Measurements from ENCODE around the gene PXDN.
"Not testable (repeated sequence)": the region's sequence is repeated elsewhere in the genome, so short reads cannot be mapped to it uniquely, and the experiment has no call there.

The PXDN gene

DNA sequence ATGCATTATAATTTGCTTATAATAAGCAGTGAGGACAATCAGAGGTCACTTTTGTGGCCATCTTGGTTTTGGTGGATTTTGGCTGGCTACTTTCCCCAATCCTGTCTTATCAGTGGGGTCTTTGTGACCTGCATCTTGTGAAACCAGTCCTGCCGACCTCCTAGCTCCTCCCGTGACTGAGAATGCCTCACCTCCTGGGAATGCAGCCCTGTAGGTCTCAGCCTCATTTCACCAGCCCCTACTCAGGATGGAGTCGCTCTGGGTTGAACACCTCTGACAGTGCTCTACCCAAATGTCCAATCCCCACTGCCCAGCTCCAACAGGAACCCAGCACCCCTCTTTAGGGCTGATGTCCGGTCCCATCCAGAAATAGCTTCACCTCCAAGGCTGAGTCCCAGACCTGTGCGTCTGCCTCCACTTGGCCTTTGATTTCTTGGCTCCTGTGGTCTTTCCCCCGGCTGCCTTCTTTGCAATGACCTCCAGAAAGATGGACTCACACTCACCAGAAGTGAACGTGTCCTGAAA lies 31.3 kb upstream of the PXDN start:
- no peak overlapping the region for H3K4me3 ChIP-seq (ENCODE audit: low read depth, low read length)

DNA sequence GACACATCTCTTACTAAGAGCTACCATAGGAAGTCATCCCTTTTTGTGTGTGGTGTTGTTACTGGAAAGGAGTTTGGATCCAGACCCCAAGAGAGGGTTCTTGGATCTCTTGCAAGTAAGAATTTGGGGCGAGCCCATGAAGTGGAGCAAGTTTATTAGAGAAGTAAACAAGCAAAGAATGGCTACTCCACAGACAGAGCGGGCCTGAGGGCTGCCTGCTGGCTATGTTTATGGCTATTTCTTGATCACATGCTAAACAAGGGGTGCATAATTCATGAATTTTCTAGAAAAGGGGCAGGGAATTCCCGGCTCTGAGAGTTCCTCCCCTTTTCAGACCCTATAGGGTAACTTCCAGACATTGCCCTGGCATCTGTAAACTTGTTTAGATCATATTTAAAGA lies 30.6 kb upstream of the PXDN start:
- no peak overlapping the region for H3K4me3 ChIP-seq (ENCODE audit: low read depth, low read length)

DNA sequence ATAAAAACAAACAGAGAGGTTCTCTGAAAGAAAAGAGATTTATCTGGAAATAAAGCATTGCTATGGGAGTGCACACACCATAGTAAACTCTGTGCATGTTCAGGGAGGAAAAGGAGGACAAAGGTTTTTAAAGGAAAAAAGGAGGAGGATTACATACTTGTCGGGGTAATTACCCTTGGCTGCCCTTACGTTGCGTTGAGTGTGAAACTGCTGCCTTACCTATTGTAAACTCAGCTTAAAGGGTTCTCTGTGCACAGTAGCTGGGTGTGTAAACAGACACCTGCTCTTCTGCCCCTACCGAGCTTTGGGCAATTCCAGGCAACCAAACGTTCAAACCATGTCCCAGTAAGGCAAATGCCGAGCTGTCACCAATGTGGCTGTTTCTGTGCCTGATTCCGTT lies 29.6 kb upstream of the PXDN start:
- no peak overlapping the region for H3K4me3 ChIP-seq (ENCODE audit: low read depth, low read length)

DNA sequence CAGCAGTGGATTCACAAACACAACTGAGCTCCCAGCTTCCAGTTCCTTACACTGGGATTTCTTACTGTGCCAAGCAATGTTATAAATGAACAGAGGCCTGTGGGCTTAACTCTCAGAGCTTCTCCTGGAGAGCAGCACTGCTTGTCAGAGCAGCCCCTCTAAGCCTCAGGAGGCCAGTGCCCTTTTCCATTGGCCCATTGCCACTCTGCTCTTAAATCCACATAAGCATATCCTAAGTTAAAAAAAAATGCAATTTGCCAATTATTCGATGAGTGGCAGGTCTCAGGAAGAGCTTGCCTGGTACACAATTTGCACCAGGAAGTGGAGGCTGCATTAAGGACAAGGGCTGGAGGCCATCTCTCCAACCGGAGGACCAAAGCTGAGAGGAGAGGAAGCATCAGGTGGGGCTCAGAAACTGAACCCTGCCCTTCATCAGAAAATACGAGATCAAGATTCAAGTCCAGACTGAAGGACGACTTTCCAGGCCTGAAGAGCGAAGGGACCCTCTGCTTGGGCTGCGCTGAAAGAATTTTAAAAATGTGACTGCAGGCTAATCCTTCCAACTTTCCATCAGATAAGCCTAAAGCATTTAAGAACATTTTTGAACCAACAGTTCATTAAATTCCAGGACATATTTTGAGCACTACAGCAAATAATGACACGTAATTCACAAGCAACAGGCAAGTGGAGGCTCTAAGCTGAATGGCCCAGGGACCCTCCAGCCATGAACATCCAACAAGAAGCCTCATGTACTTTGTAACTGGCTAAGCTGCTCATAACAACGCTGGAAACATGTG lies 28.4 kb upstream of the PXDN start:
- H3K4me3 ChIP-seq (ENCODE audit: low read depth, low read length) = no peak overlapping the region

DNA sequence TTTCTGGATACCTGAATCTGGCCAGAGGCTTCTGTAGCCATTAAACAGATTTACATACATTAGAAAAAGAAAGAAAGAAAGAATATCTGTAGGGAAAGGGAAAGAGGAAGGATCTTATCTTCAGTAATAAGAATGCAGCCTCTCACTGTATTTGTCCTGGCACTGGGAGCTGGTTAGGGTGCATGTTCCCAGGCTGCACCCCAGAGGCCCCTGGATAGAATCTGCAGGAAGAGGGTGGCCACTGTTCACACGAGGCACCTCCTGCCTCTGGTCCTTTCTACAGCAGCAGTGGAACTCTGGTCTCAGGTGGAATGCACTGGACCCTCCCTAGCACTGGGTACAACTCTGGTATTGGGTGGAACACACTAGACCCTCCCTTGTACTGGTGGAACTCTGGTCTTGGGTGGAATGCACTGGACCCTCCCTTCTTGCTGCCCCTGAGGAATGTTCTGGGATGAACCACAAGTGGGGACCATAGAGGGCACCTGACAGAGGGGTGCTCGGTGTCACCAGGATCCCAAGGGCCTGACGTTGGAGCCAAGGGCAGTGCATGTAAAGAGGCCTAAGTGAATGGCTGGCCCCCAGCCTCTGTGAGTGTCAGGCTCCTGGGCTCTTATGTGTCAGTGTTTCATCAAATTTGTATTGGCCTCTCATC lies 27.4 kb upstream of the PXDN start:
- H3K4me3 ChIP-seq (ENCODE audit: low read depth, low read length) = no peak overlapping the region

DNA sequence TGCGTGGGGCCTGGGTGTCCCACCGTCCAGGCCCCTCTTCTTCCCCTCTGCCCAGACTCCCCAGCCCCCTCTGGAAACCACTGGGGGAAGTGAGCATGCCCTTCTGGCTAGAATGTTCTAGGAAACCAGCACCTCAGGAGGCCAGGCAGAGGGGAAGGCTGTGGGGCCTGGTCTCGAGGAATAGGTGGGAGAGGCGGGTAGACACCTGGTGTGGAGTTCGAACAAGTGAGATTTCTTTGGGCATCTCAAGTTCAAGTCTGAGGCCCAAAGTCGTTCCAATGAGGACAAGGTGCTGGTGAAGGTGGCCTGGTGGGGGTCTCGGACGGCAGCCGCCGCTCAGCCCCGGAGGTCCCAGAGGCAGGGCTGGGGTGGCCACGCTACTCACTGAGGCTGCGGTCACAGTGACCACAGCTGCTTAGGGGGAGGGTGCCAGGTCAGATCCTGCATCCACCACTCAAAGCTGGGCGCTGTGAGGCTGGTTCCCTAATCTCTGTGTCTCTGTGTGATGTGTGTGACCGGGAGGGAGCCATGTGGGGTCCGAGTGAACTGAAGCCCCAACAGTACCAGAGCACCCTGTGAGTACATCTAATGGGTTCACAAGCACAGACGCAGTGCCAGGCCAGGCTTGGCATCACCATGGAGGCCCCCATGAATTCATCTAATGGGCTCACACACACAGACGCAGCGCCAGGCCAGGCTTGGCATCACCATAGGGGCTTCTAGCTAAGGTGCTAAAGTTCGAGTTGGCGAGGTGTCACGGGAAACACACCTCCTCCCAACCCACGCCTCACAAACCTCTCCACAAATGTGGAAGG lies 26.5 kb upstream of the PXDN start:
- no peak overlapping the region for H3K4me3 ChIP-seq (ENCODE audit: low read depth, low read length)

DNA sequence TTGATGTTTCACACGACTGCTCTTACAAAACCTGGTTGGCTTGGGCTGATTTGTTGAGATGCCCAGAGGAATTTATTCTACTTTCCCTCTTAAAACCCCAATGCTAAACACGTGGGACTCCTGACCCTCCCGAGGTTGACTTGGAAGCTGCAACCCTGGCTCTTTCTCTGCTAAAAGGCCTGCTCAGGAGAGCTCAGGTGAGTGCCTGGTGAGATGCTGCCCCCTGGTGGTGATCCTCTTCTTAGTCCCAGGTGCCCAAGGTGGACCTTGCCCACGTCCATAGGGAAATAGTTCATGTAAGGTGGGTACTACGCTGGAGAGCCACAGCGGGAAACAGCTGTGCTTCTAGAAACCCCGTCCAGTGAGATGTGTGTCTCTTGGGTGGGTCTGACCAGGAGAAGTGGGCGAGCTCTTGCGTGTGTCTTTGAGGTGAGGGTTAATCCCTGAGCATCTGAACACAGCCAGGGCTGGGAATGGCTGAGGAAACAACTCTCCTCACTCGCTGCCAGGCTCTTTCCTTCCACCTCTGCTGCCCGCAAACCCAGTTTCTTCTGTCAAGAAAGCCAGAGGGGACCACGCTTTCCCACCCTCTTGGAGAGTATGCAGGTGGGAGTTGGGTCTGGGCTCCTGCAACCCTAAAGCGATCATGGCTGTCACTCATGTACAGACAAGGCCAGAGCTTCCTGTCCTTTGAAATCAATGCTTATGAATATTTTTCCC lies 25.5 kb upstream of the PXDN start:
- no peak overlapping the region for H3K4me3 ChIP-seq (ENCODE audit: low read depth, low read length)

DNA sequence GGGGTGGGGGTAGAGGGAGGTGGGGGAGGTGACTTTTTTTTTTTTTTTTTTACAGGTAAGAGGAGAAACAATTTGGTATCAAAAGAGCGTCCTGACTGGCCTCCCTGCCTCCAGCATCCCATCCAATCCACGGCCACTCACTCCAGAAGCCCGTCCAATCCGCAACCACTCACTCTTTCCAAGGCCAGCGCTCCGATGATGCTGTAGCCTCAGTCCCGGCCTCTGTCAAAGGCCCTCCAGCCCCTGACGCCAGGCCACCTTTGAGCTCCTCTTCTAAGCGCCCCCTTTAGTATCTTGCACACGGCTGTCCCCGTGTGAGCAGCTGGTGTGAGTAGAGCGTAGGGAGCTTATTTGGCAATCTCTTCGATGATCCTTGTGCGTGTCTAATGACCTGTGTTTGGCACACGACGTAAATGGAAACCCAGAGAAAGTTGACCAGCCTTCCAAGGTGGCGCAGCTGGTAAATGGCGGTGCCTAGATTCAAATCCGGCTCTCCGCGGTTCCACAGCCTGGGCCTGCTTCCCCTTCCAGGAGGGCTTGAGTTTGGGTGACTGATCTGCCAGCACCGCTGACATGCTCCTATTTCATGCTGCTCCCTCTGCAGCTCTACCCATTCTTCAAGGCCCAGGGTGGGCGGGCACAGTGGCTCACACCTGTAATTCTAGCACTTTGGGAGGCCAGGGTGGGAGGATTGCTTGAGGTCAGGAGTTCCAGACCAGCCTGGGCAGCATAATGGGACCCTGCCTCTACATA lies 23.8 kb upstream of the PXDN start:
- H3K4me3 ChIP-seq (ENCODE audit: low read depth, low read length) = no peak overlapping the region

DNA sequence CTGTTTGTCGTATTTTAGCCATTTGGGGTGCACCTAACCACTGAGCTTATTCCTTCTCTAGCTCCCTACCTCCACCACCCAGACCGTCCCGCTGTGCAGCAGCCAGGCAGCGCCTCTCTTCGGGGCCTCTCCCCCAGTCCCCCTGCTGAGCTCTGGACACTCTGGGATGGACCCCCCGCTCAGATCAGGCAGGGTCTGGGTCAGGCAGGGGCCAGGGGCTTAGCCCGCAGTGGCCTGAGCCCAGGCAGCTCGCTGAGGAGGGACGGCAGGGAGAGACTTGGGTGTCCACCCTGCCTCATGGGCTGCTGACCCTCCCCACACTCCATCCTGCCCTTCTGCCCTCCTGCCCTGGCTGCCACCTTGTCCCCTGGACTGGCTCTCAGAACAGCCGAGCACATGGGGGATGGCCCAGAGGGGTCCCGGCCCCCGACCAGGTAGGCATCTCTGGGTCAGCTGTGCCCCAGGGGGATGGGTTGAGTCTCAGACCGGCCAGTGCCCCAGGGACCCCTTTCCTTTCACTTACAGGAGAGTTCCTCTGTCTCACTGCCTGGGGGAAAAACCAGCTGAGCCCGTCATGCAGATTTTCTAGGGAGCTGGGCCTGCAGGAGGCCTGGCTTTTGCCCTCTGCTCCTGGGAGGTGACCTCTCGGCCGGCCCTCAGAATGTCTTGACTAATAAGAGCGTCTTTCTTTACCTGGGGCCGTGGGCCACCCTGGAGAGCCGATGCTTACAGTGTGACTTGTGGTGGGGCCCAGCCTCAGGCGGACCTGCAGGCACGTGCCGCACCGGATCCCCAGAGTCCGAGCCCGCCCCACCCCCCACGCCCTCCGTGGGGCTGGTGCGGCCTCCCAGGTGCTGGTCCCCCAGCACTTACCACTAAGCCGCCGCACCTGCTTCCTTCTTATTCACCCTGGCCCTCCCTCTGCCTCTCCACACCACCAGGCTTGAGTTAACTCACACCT lies 22.8 kb upstream of the PXDN start:
- H3K4me3 ChIP-seq (ENCODE audit: low read depth, low read length) = no peak overlapping the region

DNA sequence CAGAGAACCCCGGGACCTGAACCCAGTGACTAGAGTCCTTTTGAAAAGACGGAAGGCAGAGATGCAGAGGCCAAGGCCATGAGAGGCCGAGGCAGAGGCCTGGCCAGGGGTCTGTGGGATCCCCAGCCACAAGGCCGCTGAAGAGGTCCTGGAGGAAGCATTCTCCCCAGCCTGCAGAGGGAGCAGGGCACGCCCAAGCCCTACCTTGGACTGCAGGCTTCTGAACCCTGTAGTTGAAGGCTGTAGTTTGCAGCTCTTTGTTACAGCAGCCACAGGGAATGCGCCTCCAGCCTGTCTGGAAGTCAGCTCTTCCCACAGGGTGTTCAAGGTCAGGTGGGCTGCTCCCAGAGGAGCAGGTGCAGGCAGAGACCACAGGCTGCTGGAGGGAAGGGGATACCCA lies 22.1 kb upstream of the PXDN start:
- no peak overlapping the region for H3K4me3 ChIP-seq (ENCODE audit: low read depth, low read length)

DNA sequence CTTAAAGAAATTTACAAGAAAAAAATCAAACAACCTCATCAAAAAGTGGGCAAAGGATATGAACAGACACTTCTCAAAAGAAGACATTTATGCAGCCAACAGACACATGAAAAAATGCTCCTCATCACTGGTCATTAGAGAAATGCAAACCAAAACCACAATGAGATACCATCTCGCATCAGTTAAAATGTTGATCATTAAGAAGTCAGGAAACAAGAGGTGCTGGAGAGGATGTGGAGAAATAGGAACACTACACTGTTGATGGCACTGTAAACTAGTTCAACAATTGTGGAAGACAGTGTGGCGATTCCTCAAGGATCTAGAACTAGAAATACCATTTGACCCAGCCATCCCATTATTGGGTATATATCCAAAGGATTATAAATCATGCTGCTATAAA lies 20.9 kb upstream of the PXDN start:
- H3K4me3 ChIP-seq (ENCODE audit: low read depth, low read length) = not testable (repeated sequence)

DNA sequence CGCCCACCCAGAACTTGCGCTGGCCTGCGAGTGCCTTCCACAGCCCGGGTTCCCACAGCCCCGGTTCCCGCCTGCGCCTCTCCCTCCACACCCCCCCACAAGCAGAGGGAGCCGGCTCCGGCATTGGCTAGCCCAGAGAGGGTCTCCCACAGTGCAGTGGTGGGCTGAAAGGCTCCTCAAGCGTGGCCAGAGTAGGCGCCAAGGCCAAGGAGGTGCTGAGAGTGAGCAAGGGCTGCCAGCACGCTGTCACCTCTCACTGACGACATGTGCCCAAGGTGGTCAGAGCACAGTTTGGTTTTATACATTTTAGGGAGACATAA lies 15.3 kb upstream of the PXDN start:
- H3K4me3 ChIP-seq (ENCODE audit: low read depth, low read length) = no peak overlapping the region

DNA sequence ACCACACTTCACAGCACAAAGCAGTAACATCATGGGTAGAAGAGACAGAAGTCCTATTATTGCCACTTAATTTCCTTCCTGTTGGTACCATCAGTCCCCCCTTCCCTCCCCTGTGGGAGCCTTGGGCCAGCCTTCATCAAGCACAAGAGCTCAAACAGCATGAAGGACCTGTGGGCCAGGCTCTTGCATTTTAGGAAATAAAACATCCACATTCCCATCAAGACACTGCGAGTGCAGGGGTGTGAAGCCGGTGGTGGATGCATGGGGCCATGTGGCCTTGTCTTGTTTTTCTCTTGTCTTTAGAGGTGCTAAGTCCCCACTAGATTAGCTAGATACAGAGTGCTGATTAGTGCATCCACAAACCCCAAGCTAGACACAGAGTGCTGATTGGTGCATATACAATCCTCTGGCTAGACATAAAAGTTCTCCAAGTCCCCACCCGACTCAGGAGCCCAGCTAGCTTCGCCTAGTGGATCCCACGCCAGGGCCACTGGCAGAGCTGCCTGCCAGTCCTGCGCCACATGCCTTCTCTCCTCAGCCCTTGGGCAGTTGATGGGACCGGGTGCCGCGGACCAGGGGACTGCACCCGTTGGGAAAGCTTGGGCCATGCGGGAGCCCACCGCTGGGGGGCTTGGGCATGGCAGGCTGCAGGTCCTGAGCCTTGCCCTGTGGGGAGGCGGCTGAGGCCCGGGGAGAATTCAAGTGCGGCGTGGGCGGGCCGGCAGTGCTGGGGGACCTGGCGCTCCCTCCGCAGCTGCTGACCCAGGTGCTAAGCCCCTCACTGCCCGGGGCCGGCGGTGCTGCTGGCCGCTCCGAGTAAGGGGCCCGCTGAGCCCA lies 14.7 kb upstream of the PXDN start:
- no peak overlapping the region for H3K4me3 ChIP-seq (ENCODE audit: low read depth, low read length)

DNA sequence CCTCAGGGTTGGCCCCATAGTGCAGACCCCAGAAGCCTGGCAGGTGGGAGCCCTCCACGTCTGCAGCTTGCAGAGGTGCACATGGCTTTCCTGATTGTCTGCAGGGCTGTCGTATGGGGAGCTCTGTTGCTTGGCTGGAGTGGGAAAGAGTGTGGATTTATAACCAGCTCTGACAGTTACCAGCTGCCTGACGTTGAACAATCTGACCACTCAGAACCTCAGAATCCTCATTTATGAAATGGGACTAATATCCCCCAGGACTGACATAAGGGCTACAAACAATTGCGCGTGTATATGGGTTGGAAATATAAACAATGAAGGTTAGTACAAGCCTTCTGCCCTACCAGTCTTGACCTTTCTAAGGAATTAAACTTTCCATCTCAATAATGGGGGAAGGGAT lies 13.9 kb upstream of the PXDN start:
- H3K4me3 ChIP-seq (ENCODE audit: low read depth, low read length) = no peak overlapping the region

DNA sequence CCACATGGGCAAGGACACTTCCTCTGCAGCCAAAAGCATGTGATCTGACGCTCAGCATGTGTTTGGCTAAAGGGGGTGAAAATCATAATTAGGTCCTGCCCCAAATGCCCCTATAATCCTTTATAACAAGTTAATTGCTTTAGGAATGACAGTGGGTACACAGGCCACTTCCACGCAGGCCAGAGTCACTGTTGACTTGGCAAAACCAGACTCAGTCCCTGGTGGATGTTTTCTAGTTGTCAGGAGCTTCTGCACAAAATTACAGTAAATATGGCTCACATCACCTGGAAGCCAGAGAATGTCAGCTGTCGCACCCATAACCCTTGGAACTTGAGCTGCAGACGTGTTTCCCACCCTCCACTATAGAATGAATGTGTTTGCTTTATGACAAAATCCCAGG lies 13.3 kb upstream of the PXDN start:
- no peak overlapping the region for H3K4me3 ChIP-seq (ENCODE audit: low read depth, low read length)

DNA sequence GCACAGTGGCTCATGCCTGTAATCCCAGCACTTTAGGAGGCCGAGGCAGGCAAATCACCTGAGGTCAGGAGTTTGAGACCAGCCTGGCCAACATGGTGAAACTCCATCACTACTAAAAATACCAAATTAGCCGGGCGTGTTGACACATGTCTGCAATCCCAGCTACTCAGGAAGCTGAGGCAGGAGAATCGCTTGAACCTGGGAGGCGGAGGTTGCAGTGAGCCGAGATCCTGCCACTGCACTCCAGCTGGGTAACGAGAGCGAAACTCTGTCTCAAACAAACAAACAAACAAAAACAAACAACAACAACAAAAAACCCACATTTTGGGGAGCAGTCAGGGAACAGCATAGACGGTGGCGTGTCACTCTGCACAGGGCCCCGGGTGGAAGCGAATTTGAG lies 12.8 kb upstream of the PXDN start:
- H3K4me3 ChIP-seq (ENCODE audit: low read depth, low read length) = not testable (repeated sequence)

DNA sequence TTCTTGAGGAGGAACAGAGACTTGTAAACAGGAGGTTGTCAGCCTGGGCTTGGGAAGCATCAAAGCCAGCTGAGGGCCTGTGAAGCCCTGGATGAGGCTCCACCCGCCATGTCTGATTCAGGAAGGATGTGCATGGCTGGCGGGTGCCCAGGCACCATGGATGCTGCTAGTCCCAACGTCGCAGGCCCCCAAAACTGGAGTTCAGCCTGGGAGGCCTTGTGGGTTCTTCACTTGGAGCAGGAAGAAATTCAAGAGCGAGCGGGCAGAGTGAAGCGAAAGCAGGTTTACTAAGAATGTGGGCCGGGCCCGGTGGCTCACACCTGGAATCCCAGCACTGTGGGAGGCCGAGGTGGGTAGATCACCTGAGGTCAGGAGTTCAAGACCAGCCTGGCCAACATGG lies 12.1 kb upstream of the PXDN start:
- H3K4me3 ChIP-seq (ENCODE audit: low read depth, low read length) = no peak overlapping the region

DNA sequence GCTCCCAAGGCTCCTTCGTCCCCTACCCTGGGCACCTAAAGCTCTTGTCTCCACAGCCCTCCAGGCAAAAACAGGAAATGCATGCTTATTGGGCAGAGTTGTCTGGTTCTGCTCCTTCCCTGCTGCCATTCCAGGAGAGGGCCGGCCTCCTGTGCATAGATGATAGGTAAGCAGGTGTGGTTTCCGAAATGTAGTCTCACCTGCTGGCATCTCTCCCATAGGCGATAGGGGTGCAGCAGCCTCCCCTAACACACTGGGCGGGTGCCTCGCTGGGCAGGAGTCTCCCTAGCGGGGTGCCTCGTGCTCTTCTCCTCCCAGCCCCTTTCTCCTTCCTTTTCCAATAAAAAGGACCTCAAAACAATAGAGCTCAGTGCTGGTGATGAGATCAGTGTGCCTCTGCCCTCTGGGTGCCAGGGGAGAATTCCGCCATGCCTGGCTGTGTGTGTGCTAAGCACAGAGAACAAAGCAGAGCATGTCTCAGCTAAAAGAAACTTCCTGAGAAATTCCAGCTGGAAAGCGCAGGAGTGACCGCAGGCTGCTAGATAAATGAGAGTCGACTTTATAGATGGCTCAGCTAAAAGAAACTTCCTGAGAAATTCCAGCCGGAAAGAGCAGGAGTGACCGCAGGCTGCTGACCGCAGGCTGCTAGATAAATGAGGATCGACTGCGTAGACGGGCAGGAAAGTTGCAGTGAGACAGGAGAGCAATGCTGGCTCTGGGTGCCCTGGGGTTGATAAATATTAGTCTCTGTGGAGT lies 11.3 kb upstream of the PXDN start:
- H3K4me3 ChIP-seq (ENCODE audit: low read depth, low read length) = no peak overlapping the region

All from iPS-11a (cell line).